ENCODE measurements around the gene PDK3.

PDK3 gene

GRCh38 chrX:24520472-24520871, 55.4 kb downstream of the PDK3 start:
- in situ Hi-C loops (cut with HindIII; ENCODE audit: low sequenced_read_pairs): no loop called here
- DNase-seq (ENCODE audit: low read depth, low spot score): no peak
- TF ChIP-seq, protein P1, sequence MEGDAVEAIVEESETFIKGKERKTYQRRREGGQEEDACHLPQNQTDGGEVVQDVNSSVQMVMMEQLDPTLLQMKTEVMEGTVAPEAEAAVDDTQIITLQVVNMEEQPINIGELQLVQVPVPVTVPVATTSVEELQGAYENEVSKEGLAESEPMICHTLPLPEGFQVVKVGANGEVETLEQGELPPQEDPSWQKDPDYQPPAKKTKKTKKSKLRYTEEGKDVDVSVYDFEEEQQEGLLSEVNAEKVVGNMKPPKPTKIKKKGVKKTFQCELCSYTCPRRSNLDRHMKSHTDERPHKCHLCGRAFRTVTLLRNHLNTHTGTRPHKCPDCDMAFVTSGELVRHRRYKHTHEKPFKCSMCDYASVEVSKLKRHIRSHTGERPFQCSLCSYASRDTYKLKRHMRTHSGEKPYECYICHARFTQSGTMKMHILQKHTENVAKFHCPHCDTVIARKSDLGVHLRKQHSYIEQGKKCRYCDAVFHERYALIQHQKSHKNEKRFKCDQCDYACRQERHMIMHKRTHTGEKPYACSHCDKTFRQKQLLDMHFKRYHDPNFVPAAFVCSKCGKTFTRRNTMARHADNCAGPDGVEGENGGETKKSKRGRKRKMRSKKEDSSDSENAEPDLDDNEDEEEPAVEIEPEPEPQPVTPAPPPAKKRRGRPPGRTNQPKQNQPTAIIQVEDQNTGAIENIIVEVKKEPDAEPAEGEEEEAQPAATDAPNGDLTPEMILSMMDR (IDR thresholded peaks at IDR 0.05; ENCODE audit: low read depth, low read length): no peak
- no peak overlapping the region for H3K4me3 ChIP-seq (ENCODE audit: low read depth, low read length)

GRCh38 chrX:24525455-24525854, 60.4 kb downstream of the PDK3 start:
- in situ Hi-C loops (cut with HindIII; ENCODE audit: low sequenced_read_pairs): no loop called here
- TF ChIP-seq, protein P1 (IDR thresholded peaks at IDR 0.05; ENCODE audit: low read depth, low read length): no peak
- no peak for DNase-seq (ENCODE audit: low read depth, low spot score)

GRCh38 chrX:24526616-24527015, 61.5 kb downstream of the PDK3 start:
- in situ Hi-C loops (cut with HindIII; ENCODE audit: low sequenced_read_pairs): no loop called here
- DNase-seq (ENCODE audit: low read depth, low spot score): no peak
- TF ChIP-seq, protein P1 (IDR thresholded peaks at IDR 0.05; ENCODE audit: low read depth, low read length): no peak
- H3K4me3 ChIP-seq (ENCODE audit: low read depth, low read length): no peak overlapping the region

More at GRCh38 chrX:24525455-24525854, 60.4 kb downstream of the PDK3 start:
- no peak overlapping the region for H3K4me3 ChIP-seq (ENCODE audit: low read depth, low read length)

DNA sequence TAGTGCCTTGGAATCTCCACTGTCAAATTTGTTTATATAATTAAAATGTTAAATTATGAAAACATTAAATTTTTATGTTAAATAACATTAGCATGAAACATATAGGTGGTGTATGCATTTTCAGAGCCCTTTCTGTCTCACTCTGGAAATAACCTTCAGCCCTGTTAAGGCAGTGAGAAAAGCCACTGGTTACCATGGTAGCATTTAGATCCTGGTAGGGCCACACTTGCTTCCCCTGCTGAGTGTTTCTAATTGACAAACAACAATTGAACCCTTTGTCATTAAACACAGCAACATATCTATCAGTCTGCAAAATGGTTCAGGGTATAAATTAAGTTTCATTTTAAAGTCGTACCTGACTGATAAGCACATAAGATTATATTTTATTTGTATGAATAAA, 63.5 kb downstream of the PDK3 start:
- TF ChIP-seq, protein P1 (IDR thresholded peaks at IDR 0.05; ENCODE audit: low read depth, low read length): no peak
- in situ Hi-C loops (cut with HindIII; ENCODE audit: low sequenced_read_pairs): no loop called here
- H3K4me3 ChIP-seq (ENCODE audit: low read depth, low read length): no peak overlapping the region
- no peak for DNase-seq (ENCODE audit: low read depth, low spot score)

GRCh38 chrX:24536551-24536950, 71.5 kb downstream of the PDK3 start:
- in situ Hi-C loops (cut with HindIII; ENCODE audit: low sequenced_read_pairs): no loop called here
- no peak overlapping the region for H3K4me3 ChIP-seq (ENCODE audit: low read depth, low read length)
- TF ChIP-seq, protein P1 (IDR thresholded peaks at IDR 0.05; ENCODE audit: low read depth, low read length): no peak
- no peak for DNase-seq (ENCODE audit: low read depth, low spot score)

DNA sequence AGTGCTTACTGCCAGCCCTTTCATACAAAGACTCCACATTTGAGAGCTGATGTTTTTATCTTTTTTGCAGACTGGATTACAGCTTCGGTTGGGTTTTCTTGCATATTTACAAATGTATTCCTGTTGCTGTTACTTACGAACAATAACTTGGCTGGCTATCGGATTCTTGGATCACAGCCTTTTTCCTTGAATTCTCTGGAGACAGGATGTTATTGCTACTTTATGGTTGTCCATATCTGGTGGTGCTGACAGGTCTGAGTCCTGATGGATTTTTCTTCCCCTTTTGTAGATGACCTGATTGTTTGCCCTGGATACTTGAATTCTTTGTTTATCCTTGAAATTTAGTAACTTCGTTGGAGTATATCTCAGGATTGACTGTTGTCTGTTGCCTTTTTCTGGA, 77.7 kb downstream of the PDK3 start:
- no peak for DNase-seq (ENCODE audit: low read depth, low spot score)
- no peak overlapping the region for H3K4me3 ChIP-seq (ENCODE audit: low read depth, low read length)
- in situ Hi-C loops (cut with HindIII; ENCODE audit: low sequenced_read_pairs): no loop called here
- TF ChIP-seq, protein P1 (IDR thresholded peaks at IDR 0.05; ENCODE audit: low read depth, low read length): no peak

- DNase-seq (ENCODE audit: low read depth, low spot score): no peak
- H3K4me3 ChIP-seq (ENCODE audit: low read depth, low read length): no peak overlapping the region
- in situ Hi-C loops (cut with HindIII; ENCODE audit: low sequenced_read_pairs): no loop called here
- TF ChIP-seq, protein P1 (IDR thresholded peaks at IDR 0.05; ENCODE audit: low read depth, low read length): no peak
Measured at GRCh38 chrX:24547961-24548360, 82.9 kb downstream of the PDK3 start.

Data from astrocyte of the spinal cord (primary cell).